GM19193 (cell line): ENCODE results near the gene TGFBR1.

Source experiments
- POLR2A ChIP-seq: IDR thresholded peaks from 4 replicates; pipeline ENCODE4 v1.6.1; 2011; ENCODE audit not compliant: insufficient read depth, insufficient read length; ENCODE audit errors: extremely low read depth

The TGFBR1 gene

GRCh38 chr9:99189887-99190596, 85.1 kb downstream of the TGFBR1 start:
- TF ChIP-seq POLR2A: no peak

GRCh38 chr9:99190597-99191283, 85.8 kb downstream of the TGFBR1 start:
- TF ChIP-seq POLR2A: no peak

- TF ChIP-seq POLR2A: no peak
These were observed 88.0 kb downstream of the TGFBR1 start for GRCh38 chr9:99192786-99193465.

GRCh38 chr9:99193466-99193821, 88.5 kb downstream of the TGFBR1 start:
- TF ChIP-seq POLR2A: no peak

- TF ChIP-seq POLR2A: no peak
These were observed 92.3 kb downstream of the TGFBR1 start for GRCh38 chr9:99197124-99197630.

GRCh38 chr9:99197987-99198386, 93.1 kb downstream of the TGFBR1 start:
- TF ChIP-seq POLR2A: no peak

- TF ChIP-seq POLR2A: no peak
These were observed 95.1 kb downstream of the TGFBR1 start for GRCh38 chr9:99199938-99200539.

GRCh38 chr9:99201603-99202002, 96.7 kb downstream of the TGFBR1 start:
- no peak for TF ChIP-seq POLR2A
